Peyer's patch (tissue), 4 donors: ENCODE data around the gene TMEM243.

Experiments
- POLR2A ChIP-seq, 2 donors: fragments of 450-650 bp; IDR thresholded peaks; one replicate each; pipeline ENCODE4 v1.5.1; 2017; ENCODE audit warnings: antibody characterized with exemption in 2 of 2, mild to moderate bottlenecking in 2 of 2, moderate library complexity in 2 of 2
- TF ChIP-seq, protein P1 (sequence below), 6 experiments: fragments of 450-650 bp in 4 of 6; fragments of 200-600 bp in 2 of 6; sonication (generic) in 1 of 6; IDR thresholded peaks; one replicate each; pipeline ENCODE4 v1.5.1; 2017 to 2019; ENCODE audit warnings: antibody characterized with exemption in 6 of 6, mild to moderate bottlenecking in 3 of 6, moderate library complexity in 1 of 6

DNA sequence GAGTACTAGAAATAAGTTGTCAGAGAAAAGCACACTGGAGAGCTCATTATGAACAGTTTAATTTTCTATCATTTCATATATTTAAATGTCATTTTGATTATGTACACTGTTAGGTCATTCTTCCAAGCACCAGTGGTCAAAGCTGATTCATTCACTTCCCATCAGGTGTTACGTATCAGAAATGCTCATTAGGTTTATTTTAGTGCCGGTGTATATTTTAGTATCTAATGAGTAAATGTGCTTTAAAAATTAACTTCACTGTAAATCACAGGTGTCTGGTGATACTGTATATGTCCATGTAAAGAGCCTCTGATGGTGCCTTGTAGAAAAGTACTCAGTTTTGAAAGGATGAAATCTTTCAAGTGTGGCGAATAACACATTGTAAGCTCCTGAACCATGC is 63.7 kb downstream of the TMEM243 start:
- TF ChIP-seq, protein P1, sequence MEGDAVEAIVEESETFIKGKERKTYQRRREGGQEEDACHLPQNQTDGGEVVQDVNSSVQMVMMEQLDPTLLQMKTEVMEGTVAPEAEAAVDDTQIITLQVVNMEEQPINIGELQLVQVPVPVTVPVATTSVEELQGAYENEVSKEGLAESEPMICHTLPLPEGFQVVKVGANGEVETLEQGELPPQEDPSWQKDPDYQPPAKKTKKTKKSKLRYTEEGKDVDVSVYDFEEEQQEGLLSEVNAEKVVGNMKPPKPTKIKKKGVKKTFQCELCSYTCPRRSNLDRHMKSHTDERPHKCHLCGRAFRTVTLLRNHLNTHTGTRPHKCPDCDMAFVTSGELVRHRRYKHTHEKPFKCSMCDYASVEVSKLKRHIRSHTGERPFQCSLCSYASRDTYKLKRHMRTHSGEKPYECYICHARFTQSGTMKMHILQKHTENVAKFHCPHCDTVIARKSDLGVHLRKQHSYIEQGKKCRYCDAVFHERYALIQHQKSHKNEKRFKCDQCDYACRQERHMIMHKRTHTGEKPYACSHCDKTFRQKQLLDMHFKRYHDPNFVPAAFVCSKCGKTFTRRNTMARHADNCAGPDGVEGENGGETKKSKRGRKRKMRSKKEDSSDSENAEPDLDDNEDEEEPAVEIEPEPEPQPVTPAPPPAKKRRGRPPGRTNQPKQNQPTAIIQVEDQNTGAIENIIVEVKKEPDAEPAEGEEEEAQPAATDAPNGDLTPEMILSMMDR (IDR thresholded peaks at IDR 0.05), result no peak
- TF ChIP-seq POLR2A (IDR thresholded peaks at IDR 0.05), result no peak
